Kidney (tissue), 14 donors: ENCODE measurements around the gene ZNF479. TPM values are rescaled to one million over a fixed set of nuclear protein-coding genes. Genes with fewer than 3 reads are reported as not detected.
"Not testable (repeated sequence)": the region's sequence is repeated elsewhere in the genome, so short reads cannot be mapped to it uniquely, and the experiment has no call there.

Experiments
- DNase-seq, 5 donors: peaks; one replicate each; pipeline ENCODE4 v3.0.0-alpha.2; 2013 to 2020
- FAIRE-seq: peaks from 2 replicates; lab custom pipeline; 2012; peaks lifted over from hg19 to GRCh38; lab: Jason Lieb, UNC
- H3K27ac ChIP-seq, 2 donors: one replicate each; pipeline ENCODE4 v1.7.0; 2013; ENCODE audit warnings: low read depth in 2 of 2, low read length in 2 of 2, inconsistent platforms in 1 of 2
- H3K27me3 ChIP-seq: one replicate; pipeline ENCODE4 v1.7.1; 2013; ENCODE audit warnings: low read length, inconsistent platforms; ENCODE audit not compliant: control insufficient read depth, insufficient read depth
- H3K36me3 ChIP-seq, 3 donors: one replicate each; pipeline versions ENCODE4 v1.7.0 to v1.7.1; 2013; ENCODE audit warnings: low read length in 3 of 3, control low read depth in 1 of 3, inconsistent platforms in 1 of 3; ENCODE audit not compliant: insufficient read depth in 3 of 3, control insufficient read depth in 2 of 3
- H3K4me1 ChIP-seq, 3 donors: one replicate each; pipeline versions ENCODE4 v1.7.0 to v1.7.1; 2013; ENCODE audit warnings: low read length in 3 of 3, inconsistent platforms in 1 of 3, low read depth in 1 of 3; ENCODE audit not compliant: control insufficient read depth in 2 of 3, insufficient read depth in 2 of 3
- H3K4me3 ChIP-seq, 3 donors: one replicate each; pipeline versions ENCODE4 v1.7.0 to v1.8.1; 2013; ENCODE audit warnings: low read length in 3 of 3, control low read depth in 1 of 3, inconsistent platforms in 1 of 3
- H3K9ac ChIP-seq, 3 donors: one replicate each; pipeline versions ENCODE4 v1.7.0 to v1.7.1; 2013; ENCODE audit warnings: low read length in 3 of 3, control low read depth in 1 of 3, inconsistent platforms in 1 of 3
- H3K9me3 ChIP-seq, 3 donors: one replicate each; pipeline versions ENCODE4 v1.7.0 to v1.7.1; 2013; ENCODE audit warnings: low read length in 3 of 3, control low read depth in 1 of 3, inconsistent platforms in 1 of 3; ENCODE audit not compliant: control insufficient read depth in 2 of 3, insufficient read depth in 1 of 3
- intact Hi-C: fragments of 100-400 bp; cut with DNase I; formaldehyde crosslinking; loops from one replicate; pipeline ENCODE4 v1.11.1; 2022
- polyA plus RNA-seq: library from polyadenylated mRNA; stranded (reverse); fragments of 350-450 nt; fragmentation: Illumina TruSeq; extraction: RNeasy Lipid Tissue Mini Kit (QIAGEN cat#74804); gene quantifications from one replicate; pipeline ENCODE4 v1.2.3, GENCODE V29; 2014; ENCODE audit warnings: low read depth, low replicate concordance; ENCODE audit not compliant: insufficient read depth
- total RNA-seq: library from RNA; stranded (reverse); fragmentation: NEBNext Ultra II Directional; extraction: Animal tissue kit (Norgen Biotek cat#: 25700); gene quantifications from one replicate; pipeline ENCODE4 v1.2.1, GENCODE V29; 2021
- TF ChIP-seq, protein P1 (sequence below): IDR thresholded peaks from 3 replicates; pipeline ENCODE4 v1.5.1; 2012; ENCODE audit warnings: mild to moderate bottlenecking, moderate library complexity, borderline replicate concordance; ENCODE audit not compliant: insufficient read depth; ENCODE audit errors: extremely low read depth
- donor health status: control.
- donor health status: control.
- donor health status: control.
- donor health status: control.
- donor health status: control.
- donor health status: DM: yes; HTN: yes; CAD: no.
- donor health status: Normal renal cell carcinoma (clear cell type).

ZNF479 gene
- total and polyA plus RNA-seq, 2 donors from 2014 or later, result not detected

- Histone ChIP-seq H3K4me1 (no peaks in the 10 kb centered on the region), H3K9ac (no peak overlapping the region), H3K27ac (no peak overlapping the region), H3K27me3 (no peaks in the 10 kb centered on the region), H3K9me3 (peaks cover 0 to 36% (median 8%) of the 10 kb centered on the region in 3 donors), H3K4me3 (no peak overlapping the region), H3K36me3 (no peaks in the 10 kb centered on the region)
- FAIRE-seq, result no peak
- intact Hi-C loops, result no loop called here
- TF ChIP-seq, protein P1, sequence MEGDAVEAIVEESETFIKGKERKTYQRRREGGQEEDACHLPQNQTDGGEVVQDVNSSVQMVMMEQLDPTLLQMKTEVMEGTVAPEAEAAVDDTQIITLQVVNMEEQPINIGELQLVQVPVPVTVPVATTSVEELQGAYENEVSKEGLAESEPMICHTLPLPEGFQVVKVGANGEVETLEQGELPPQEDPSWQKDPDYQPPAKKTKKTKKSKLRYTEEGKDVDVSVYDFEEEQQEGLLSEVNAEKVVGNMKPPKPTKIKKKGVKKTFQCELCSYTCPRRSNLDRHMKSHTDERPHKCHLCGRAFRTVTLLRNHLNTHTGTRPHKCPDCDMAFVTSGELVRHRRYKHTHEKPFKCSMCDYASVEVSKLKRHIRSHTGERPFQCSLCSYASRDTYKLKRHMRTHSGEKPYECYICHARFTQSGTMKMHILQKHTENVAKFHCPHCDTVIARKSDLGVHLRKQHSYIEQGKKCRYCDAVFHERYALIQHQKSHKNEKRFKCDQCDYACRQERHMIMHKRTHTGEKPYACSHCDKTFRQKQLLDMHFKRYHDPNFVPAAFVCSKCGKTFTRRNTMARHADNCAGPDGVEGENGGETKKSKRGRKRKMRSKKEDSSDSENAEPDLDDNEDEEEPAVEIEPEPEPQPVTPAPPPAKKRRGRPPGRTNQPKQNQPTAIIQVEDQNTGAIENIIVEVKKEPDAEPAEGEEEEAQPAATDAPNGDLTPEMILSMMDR, result no peak
- DNase-seq, result no peak
Observed at GRCh38 chr7:57165285-57165899, 33.2 kb upstream of the ZNF479 start.

DNA sequence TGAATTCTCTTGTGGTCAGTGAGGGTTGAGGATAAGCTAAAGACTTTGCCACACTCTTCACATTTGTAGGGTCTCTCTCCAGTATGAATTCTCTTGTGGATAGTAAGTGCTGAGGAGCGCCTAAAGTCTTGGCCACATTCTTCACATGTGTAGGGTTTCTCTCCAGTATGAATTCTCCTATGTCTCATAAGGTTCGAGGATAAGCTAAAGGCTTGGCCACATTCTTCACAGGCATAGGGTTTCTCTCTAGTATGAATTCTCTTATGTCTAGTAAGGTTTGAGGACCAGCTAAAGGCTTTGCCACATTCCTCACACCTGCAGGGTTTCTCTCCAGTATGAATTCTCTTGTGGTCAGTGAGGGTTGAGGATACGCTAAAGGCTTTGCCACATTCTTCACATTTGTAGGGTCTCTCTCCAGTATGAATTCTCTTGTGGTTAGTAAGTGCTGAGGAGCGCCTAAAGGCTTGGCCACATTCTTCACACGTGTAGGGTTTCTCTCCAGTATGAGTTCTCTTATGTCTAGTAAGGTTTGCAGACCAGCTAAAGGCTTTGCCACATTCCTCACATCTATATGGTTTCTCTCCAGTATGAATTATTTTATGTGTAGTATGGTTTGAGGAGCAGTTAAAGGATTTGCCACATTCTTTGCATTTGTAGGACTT is 12.0 kb downstream of the ZNF479 start:
- H3K9ac ChIP-seq, DNase-seq, H3K27ac ChIP-seq, H3K4me3 ChIP-seq, H3K4me1 ChIP-seq, H3K36me3 ChIP-seq, intact Hi-C loops, H3K27me3 ChIP-seq, FAIRE-seq: not testable (repeated sequence)
- peaks cover 0 to 11% (median 0%) of the 10 kb centered on the region in 3 donors for H3K9me3 ChIP-seq
